NCI-H2171 treated with DMSO at 0.1 percent for 48 hours (cell line): ENCODE data around the gene SLC25A18.
A peak's percentile ranks its signal among the peaks of the same experiment; 100 is the strongest.
"Not testable (repeated sequence)": the region's sequence is repeated elsewhere in the genome, so short reads cannot be mapped to it uniquely, and the experiment has no call there.

Experiments used
- DNase-seq: peaks from one replicate; lab custom pipeline; 2025; lab: John Stamatoyannopoulos, UW

The SLC25A18 gene

GRCh38 chr22:17607891-17608521, 44.7 kb downstream of the SLC25A18 start:
- DNase-seq = no peak

DNA sequence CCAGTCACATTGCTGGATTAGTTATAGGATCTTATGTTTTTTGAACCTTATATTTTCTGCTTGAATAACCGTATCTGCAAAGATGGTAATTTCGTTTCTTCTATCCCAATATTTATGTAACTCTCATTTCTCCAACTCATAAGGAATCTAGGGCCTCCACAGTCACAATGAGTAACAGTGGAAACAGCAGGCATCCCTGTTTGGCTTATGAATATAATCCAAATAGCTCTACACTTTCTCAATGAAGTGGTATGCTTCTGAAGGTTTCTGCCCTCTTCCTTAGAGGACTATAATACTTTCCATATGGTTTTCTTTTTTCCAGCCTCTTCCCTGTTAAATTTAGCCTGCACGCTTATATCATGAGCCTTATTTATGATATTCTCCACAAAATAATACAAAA, 48.8 kb downstream of the SLC25A18 start:
- no peak for DNase-seq

GRCh38 chr22:17613280-17613679, 50.0 kb downstream of the SLC25A18 start:
- no peak for DNase-seq

DNA sequence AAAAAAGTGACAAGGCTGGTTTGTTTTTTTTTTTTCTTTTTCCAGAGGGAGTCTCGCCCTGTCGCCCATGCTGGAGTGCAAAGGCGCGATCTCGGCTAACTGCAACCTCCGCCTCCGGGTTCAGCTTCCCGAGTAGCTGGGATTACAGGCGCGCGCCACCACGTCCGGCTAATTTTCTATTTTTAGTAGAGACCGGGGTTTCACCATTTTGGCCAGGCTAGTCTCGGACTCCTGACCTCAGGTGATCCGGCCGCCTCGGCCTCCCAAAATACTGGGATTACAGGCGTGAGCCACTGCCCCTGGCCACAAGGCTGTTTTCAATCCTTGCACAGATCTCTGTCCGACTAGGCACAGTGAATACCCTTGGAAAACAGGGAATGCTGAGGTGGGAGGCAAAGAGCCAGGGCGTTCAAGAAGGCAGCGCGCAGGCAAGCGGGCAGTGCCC, 64.7 kb downstream of the SLC25A18 start:
- DNase-seq = no peak

DNA sequence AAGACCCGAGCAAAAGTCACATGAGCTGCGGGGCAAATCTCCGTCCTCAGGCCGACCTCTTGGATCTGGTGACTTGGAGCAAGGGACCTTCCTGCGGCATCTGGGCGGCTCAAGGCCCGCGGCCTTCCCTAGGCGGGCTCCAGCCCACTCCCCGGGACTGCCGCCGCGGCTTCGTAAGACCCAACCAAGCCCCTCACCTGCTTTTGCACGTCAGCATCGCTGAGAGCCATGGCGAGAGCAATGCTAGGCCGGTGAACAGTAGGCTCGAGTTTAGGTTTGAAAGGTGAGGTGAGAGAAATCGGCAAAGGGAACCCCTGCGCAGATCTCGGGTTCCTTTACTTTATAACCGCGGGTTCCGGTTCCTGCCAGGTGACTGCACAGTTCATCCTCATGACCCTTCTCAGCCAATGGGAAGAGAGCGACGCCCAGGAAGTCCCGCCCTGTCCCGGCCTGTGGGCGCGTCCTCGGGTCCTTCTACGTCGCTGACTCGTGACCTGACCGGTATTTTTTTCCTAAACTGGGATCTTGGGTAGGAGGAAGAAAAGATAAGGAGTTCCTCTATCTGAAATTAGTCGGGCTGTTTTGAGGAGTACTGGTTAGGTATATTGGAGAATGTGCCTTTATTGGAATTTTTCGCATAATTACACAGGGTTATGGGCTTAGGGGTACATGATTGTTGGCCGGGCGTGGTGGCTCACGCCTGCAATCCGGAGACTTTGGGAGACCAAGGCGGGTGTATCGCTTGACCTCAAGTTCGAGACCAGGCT, 65.3 kb downstream of the SLC25A18 start, which contains the start of gene ATP6V1E1:
Gene ATP6V1E1 (minus strand): TSS at position 344 of the 767 bp plus-strand sequence. CDS start 114 bp downstream, at position 230.
- DNase-seq = peak; percentile 97

DNA sequence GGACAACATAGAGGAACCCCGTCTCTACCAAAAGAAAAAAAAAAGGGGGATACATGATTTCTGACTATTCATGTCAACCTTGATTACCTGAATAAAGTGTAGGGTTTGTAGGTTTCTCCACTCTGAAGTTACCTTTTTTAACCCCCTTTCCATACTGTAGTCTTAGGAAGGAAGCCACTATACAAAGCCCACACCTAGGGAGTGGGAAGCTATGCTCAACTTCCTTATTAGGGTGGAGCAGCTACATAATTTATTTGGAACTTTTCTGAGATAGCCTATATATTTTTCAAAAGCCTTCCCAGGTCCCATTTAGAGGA, 65.8 kb downstream of the SLC25A18 start:
- no peak for DNase-seq

- DNase-seq = no peak
Observed at GRCh38 chr22:17629641-17630040, 66.3 kb downstream of the SLC25A18 start.

DNA sequence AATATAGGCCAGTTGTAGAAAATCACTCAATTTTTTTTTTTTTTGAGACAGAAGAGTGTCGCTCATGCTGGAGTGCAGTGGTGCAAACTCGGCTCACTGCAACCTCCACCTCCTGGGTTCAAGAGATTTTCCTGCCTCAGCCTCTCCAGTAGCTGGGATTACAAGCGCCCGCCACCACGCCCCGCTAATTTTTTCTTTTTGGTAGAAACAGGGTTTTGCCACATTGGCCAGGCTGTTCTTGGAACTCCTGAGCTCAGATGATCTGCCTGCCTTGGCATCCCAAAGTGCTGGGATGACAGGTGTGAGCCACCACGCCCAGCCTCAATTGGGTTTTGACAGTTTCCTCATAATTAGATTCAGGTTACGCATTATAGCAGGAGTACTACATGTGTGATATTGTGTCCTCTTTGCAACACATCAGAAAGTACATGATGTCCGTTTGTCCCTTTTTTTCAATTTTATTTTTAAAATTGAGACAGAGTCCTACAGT, 67.8 kb downstream of the SLC25A18 start:
- no peak for DNase-seq

DNA sequence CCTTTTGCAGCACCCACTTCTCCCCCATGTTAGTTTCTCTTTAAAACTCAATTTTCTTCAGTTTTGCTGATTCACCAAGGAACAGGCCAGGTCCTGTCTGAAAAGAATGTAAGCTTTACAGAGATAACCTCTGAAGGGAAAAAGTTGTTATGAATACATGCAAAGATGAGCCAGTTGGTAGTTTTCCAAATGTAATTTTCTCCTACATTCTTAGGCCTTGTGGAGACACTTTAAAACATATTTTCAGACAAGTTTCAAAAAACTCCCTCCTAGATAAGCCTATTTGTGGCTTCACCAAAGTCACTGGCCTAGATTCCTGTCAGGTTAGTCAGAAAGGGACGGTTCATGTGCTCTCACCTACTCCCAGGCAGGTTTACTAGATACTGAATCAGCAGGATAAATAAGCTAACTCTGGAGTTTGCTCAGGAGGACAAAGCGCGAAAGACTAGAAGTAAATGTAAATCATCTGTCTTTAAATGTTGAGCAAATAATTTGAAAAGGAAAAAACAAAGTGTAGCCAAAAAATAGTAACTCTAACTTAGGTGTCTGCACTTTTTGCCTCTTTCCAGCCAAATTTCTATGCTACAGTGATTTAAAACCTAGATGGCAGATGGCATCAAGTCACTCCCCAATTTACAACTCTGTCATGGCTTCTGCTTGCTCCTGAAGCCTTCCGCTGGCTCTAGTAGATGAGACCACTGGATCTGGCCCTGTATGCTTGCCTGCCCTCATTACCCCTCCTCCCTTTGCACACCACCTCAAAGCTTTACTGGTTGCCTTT, 70.1 kb downstream of the SLC25A18 start:
- no peak for DNase-seq

- DNase-seq = no peak
Observed at GRCh38 chr22:17633998-17634323, 70.7 kb downstream of the SLC25A18 start.

DNA sequence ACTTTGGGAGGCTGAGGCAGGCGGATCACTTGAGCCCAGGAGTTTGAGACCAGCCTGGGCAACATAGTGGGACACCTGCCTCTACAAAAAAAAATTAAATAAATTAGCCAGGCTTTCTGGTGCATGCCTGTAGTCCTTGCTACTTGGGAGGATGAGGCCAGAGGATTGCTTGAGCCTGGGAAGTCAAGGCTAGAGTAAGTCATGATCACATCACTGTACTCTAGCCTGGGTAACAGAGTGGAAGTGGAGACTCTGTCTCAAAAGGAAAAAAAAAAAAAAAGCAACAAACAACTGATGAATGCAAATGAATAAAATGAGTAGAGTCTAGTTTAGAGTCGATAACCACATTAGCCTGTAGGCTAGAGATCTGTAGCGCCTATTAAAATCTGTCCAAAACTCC, 71.4 kb downstream of the SLC25A18 start:
- DNase-seq = no peak

DNA sequence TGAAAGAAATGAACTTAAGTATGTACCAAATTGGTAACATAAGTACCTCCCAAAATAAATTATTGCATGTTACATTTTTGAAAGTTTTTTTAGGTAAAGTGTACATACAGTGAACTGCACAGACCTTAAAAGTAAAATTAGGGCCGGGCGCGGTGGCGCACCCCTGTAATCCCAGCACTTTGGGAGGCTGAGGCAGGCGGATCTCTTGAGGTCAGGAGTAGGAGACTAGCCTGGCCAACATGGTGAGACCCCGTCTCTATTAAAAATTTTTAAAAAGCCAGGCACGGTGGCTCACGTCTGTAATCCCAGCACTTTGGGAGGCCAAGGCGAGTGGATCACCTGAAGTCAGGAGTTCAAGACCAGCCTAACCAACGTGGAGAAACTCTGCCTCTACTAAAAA, 73.6 kb downstream of the SLC25A18 start:
- not testable (repeated sequence) for DNase-seq

DNA sequence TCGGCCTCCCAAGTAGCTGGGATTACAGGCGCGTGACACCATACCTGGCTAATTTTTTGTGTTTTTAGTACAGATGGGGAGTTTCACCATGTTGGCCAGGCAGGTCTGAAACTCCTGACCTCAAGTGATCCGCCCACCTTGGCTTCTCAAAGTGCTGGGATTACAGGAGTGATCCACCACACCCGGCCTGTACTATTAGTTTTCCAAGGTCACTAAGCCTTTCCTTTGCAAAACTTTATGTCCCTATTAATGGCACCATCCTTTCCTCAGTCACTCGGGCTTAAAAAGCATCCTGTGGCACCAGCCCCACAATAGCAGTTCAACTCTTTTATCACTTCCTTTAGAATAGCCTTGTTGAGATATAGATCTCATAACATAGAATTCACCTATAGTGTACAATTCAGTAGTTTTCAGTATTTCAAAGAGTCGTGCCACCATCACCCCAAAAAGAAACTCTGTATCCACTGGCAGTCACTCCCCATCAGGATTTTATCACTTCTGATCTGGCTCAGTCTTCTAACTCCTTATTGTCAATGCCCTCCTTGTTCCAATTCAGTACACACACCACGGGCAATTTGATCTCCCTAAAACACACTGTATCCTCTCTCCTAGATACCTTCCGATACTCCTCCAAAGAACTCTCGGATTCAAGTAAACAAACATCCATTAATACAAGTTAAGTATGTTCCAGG, 74.3 kb downstream of the SLC25A18 start:
- no peak for DNase-seq

DNA sequence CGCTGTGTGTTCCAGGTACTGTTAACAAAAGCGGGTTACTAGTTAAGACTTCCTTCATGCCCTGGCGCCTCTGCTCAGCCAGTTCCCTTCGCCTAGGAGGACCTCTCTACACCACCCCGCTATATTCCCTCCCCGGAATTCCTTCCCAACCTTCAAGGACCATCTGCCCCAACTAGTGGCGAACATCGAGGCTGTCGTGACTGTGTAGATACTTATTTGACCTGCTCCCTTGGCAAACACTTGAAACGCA, 74.8 kb downstream of the SLC25A18 start:
- peak; percentile 90 for DNase-seq

DNA sequence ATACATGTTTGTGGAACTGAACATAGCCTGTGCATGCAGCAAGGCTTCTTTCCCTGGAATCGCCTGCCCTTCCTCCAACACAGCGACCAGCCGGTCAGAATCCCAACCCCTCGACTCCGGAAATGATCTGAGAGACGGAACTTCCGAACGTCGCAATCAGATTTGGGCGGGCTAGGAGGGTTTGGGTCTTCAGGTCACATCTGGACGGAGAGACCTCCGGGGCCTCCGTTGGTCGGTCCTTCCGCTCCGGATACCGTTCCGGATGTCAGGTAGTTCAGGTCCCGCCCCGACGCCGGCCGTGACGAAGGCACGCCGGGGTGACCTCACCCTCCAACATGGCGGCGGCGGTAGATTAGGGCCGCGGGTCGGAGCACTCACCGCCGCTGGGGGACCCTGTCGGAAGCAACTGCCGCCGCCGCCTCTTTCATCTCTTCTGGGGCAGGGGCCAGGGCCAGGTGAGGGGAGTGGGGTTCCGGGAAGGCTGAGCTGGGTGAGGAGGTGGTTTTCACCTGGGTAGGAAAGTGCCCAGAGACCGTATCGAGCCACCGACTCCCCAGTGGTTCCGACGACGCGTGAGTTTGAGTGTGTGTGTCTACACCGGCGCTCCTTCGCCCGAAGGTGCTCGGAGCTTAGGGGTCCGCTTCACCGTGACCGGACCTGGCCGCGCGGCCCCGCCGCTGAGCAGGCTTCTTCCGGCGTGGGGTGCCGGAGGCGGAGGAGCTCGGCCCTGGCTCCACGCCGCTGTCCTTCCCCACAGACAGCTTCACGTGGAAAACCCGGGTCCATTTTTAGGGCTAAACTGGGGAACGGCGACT, 75.3 kb downstream of the SLC25A18 start, which contains the start of gene BCL2L13:
Gene BCL2L13 (plus strand): TSS at position 326 of the 815 bp plus-strand sequence. CDS start 16,955 bp downstream, outside the sequence.
- DNase-seq = peak; percentile 91

DNA sequence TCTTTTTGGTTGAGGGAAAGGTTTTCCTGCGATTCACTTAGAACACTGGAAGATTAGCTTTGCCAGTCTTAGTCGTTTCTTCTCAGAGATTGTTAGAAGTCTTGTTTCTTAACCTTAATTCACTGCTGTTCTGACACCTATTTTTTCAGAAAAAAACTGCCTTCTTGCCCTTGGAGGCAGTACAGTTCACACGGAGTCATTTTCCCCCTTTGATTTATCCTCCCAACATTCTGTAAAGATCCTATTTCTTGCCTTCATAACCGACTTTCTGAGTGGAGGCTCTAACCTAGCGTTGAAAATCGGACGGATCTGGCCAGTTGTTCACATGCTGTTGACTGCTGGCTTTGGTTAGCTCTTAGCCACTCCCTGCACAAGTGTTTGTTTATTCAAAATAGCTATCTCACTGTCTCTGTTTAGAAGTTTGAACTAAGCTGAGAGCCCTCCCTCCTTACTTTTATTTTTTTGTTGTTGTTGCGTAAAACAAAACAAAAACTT, 76.0 kb downstream of the SLC25A18 start:
- peak; percentile 44 for DNase-seq
